ENCODE data around the gene FGG. TPM values are rescaled to one million over a fixed set of nuclear protein-coding genes. Genes with fewer than 3 reads are reported as not detected.

The FGG gene
- total and polyA plus RNA-seq, 2 of the 8 experiments (the other 6 are each of a cell fraction or from before 2014, with no cell fraction given), result not detected

DNA sequence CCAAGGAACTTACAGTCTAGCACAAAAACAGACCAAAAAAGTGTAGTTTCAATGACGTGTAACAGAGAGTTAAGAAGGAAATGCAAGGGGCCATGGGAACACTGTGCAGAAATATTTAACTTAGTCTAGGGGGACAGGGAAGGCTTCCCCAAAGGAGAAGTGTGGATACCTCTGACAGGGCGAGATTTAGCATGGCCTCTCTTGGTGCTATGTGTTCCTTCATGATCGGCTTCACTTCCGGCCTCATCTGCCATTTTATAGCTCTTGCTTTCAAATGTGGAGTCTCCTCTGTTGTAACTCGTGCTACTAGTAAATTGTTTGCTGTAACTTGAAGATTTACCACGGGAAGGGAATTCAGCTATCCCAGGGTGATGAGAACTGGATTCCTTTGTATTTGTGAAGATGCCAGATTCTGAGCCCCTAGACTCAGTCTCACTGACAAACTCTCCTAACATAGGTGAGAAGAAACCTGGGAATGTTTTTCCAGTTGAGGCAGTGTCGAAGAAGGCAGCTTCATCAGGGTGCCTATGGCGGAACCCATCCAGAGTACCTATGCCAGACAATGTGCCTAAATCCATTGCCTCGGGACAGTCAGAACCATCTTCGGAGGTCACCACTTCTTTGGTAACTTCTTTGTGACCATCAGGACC lies 27.0 kb downstream of the FGG start:
- H3K56ac ChIP-seq (replicated peaks; ENCODE audit: insufficient read length, low read depth, low read length), result no peak overlapping the region
- no peak overlapping the region for H2AFZ ChIP-seq (ENCODE audit: low read length)
- POLR2A ChIA-PET (ENCODE audit: partially characterized antibody), result no interaction called here
- no peak overlapping the region for H4K5ac ChIP-seq (ENCODE audit: insufficient read length, low read depth, low read length)
- H3K4me1 ChIP-seq (replicated peaks in 1 of 4; ENCODE audit: control insufficient read depth in 3 of 4, insufficient read depth in 4 of 4, low read length in 3 of 4), result no peaks in the 10 kb centered on the region
- no peak overlapping the region for H3K4me3 ChIP-seq (ENCODE audit: extremely low read depth in 1 of 4, insufficient read depth in 2 of 4, low read depth in 3 of 4, low read length in 4 of 4)
- no peaks in the 10 kb centered on the region for H3K9me3 ChIP-seq (ENCODE audit: insufficient read depth in 2 of 2, low read depth in 1 of 2, low read length in 1 of 2)
- no peak for DNase-seq (ENCODE audit: low read depth in 1 of 2, low spot score in 2 of 2)
- CTCF ChIA-PET (ENCODE audit: partially characterized antibody), result interaction anchor here (1.0 to 3.2 kb wide), 10 partner anchors 10 to 325 kb away, joined by 3 to 12 read pairs (median 4); partner anchors contain the start of gene FGG
- TF ChIP-seq SP2 (IDR thresholded peaks at IDR 0.05; ENCODE audit: low read length) (no peak), ASH2L (IDR thresholded peaks at IDR 0.05; ENCODE audit: low read length) (no peak), SIN3A (conservative IDR thresholded peaks at IDR 0.05 in 1 of 2, IDR thresholded peaks at IDR 0.05 in 1 of 2; ENCODE audit: low read depth in 1 of 2, low read length in 2 of 2) (no peak)
- TF ChIP-seq, protein P1, sequence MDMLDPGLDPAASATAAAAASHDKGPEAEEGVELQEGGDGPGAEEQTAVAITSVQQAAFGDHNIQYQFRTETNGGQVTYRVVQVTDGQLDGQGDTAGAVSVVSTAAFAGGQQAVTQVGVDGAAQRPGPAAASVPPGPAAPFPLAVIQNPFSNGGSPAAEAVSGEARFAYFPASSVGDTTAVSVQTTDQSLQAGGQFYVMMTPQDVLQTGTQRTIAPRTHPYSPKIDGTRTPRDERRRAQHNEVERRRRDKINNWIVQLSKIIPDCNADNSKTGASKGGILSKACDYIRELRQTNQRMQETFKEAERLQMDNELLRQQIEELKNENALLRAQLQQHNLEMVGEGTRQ (IDR thresholded peaks at IDR 0.05; ENCODE audit: low read length), result no peak
- TF ChIP-seq, protein P2, sequence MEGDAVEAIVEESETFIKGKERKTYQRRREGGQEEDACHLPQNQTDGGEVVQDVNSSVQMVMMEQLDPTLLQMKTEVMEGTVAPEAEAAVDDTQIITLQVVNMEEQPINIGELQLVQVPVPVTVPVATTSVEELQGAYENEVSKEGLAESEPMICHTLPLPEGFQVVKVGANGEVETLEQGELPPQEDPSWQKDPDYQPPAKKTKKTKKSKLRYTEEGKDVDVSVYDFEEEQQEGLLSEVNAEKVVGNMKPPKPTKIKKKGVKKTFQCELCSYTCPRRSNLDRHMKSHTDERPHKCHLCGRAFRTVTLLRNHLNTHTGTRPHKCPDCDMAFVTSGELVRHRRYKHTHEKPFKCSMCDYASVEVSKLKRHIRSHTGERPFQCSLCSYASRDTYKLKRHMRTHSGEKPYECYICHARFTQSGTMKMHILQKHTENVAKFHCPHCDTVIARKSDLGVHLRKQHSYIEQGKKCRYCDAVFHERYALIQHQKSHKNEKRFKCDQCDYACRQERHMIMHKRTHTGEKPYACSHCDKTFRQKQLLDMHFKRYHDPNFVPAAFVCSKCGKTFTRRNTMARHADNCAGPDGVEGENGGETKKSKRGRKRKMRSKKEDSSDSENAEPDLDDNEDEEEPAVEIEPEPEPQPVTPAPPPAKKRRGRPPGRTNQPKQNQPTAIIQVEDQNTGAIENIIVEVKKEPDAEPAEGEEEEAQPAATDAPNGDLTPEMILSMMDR (IDR thresholded peaks at IDR 0.05; ENCODE audit: control extremely low read depth in 1 of 3, insufficient read depth in 1 of 3, low read depth in 1 of 3, low read length in 3 of 3), result no peak
- no peak overlapping the region for H2AK5ac ChIP-seq (ENCODE audit: low read depth, low read length)
- H3K14ac ChIP-seq (ENCODE audit: insufficient read length), result no peak overlapping the region
- no peak overlapping the region for H3K9ac ChIP-seq (replicated peaks in 1 of 4; ENCODE audit: extremely low read depth in 1 of 4, low read depth in 3 of 4, low read length in 3 of 4)
- no peak overlapping the region for H3K4me2 ChIP-seq (ENCODE audit: insufficient read depth in 1 of 2, low read depth in 2 of 2, low read length in 2 of 2)
- no peak overlapping the region for H3K4ac ChIP-seq (replicated peaks; ENCODE audit: insufficient read length, low read depth, low read length)
- no peak overlapping the region for H2BK120ac ChIP-seq (replicated peaks; ENCODE audit: low read depth, low read length)
- H4K8ac ChIP-seq (ENCODE audit: extremely low read depth, insufficient read depth, low read length), result no peak overlapping the region; the same call in 1 of the 2 replicates
- no peaks in the 10 kb centered on the region for H3K36me3 ChIP-seq (ENCODE audit: control insufficient read depth in 2 of 4, insufficient read depth in 4 of 4, low read length in 3 of 4)
- no peak overlapping the region for H4K91ac ChIP-seq (replicated peaks; ENCODE audit: insufficient read length, low read length)
- H2BK5ac ChIP-seq (ENCODE audit: low read depth, low read length), result no peak overlapping the region
- no peak overlapping the region for H3K18ac ChIP-seq (ENCODE audit: extremely low read depth, low read length)
- H3K79me1 ChIP-seq (ENCODE audit: low read depth, low read length), result no peaks in the 10 kb centered on the region
- no peak overlapping the region for H2BK20ac ChIP-seq (ENCODE audit: low read length)
- WGBS, 2 experiments (ENCODE audit: extremely low coverage in 1 of 2, insufficient coverage in 1 of 2, insufficient read length in 1 of 2, insufficient replicate concordance in 2 of 2, low coverage in 1 of 2, low lambda C conversion rate in 2 of 2, missing lambda C conversion rate in 1 of 2), result 90% methylated on average over 10 of the region's 10 CpGs; no CpG with 5 or more reads in 1 of the 2 experiments
- no peaks in the 10 kb centered on the region for H3K23me2 ChIP-seq (ENCODE audit: low read depth, low read length)
- no peak overlapping the region for H2BK15ac ChIP-seq (ENCODE audit: low read length)
- no peaks in the 10 kb centered on the region for H4K20me1 ChIP-seq (replicated peaks in 1 of 2; ENCODE audit: control insufficient read depth in 1 of 2, insufficient read depth in 2 of 2, low read length in 2 of 2)
- no peaks in the 10 kb centered on the region for H3K79me2 ChIP-seq (ENCODE audit: control insufficient read depth in 1 of 2, insufficient read depth in 2 of 2, low read length in 2 of 2)
- H3K27me3 ChIP-seq (replicated peaks in 1 of 4; ENCODE audit: control insufficient read depth in 3 of 4, extremely low read depth in 1 of 4, insufficient read depth in 3 of 4, low read length in 3 of 4), result no peaks in the 10 kb centered on the region
- H3K27ac ChIP-seq (ENCODE audit: low read depth, low read length), result no peak overlapping the region
- FAIRE-seq, result no peak
- no peak overlapping the region for H2BK12ac ChIP-seq (ENCODE audit: low read depth, low read length)
- no peak overlapping the region for H3K23ac ChIP-seq (ENCODE audit: insufficient read length)

Data from H1 (cell line).